Adrenal gland (tissue), 5 donors: ENCODE results near the gene MSANTD1.

ENCODE experiments used
- CTCF ChIP-seq, 6 experiments: fragments of 450-650 bp in 4 of 6; fragments of 200-600 bp in 2 of 6; sonication (generic) in 1 of 6; IDR thresholded peaks; 1 replicate in 5 of 6; 2 replicates in 1 of 6; pipeline versions ENCODE4 v1.5.1 to v1.8.0; 2016 to 2021; ENCODE audit warnings: antibody characterized with exemption in 6 of 6, mild to moderate bottlenecking in 2 of 6, moderate library complexity in 1 of 6
- POLR2A ChIP-seq, 2 donors: fragments of 450-650 bp; IDR thresholded peaks; one replicate each; pipeline ENCODE4 v1.6.1; 2017; ENCODE audit warnings: antibody characterized with exemption in 2 of 2, mild to moderate bottlenecking in 2 of 2, moderate library complexity in 1 of 2
- donor health status: DM: no; HTN: no; CAD: no.

- TF ChIP-seq CTCF (IDR thresholded peaks at IDR 0.05) (no peak), POLR2A (IDR thresholded peaks at IDR 0.05) (no peak)
These were observed 45.7 kb downstream of the MSANTD1 start for GRCh38 chr4:3294401-3295241.
